Suprapubic skin (tissue), 4 donors: Measurements from ENCODE around the gene KIF25. TPM values are rescaled to one million over a fixed set of nuclear protein-coding genes. Genes with fewer than 3 reads are reported as not detected.

ENCODE experiments used
- DNase-seq, 2 donors: peaks; one replicate each; pipeline ENCODE4 v3.0.0-alpha.2; 2019; ENCODE audit warnings: low spot score in 2 of 2
- H3K27ac ChIP-seq: fragments of 200-600 bp; sonication (generic); one replicate; pipeline ENCODE4 v1.5.1; 2019
- H3K27me3 ChIP-seq: fragments of 200-600 bp; sonication (generic); one replicate; pipeline ENCODE4 v1.5.1; 2019
- H3K36me3 ChIP-seq: fragments of 200-600 bp; sonication (generic); one replicate; pipeline ENCODE4 v1.5.1; 2019
- H3K4me1 ChIP-seq: fragments of 200-600 bp; sonication (generic); one replicate; pipeline ENCODE4 v1.5.1; 2019
- H3K4me3 ChIP-seq: fragments of 200-600 bp; sonication (generic); one replicate; pipeline ENCODE4 v1.5.1; 2019; ENCODE audit warnings: mild to moderate bottlenecking
- H3K9me3 ChIP-seq: fragments of 200-600 bp; sonication (generic); one replicate; pipeline ENCODE4 v1.5.1; 2019
- EP300 ChIP-seq: sonication (generic); formaldehyde crosslinking; IDR thresholded peaks from one replicate; pipeline ENCODE4 v1.6.1; 2017; ENCODE audit warnings: antibody characterized with exemption
- POLR2A ChIP-seq, 2 donors: fragments of 450-650 bp; IDR thresholded peaks; one replicate each; pipeline ENCODE4 v1.6.1; 2017; ENCODE audit warnings: antibody characterized with exemption in 2 of 2, mild to moderate bottlenecking in 2 of 2, moderate library complexity in 2 of 2
- POLR2AphosphoS5 ChIP-seq, 3 donors: sonication (generic); formaldehyde crosslinking; IDR thresholded peaks; one replicate each; pipeline ENCODE4 v1.6.1; 2017; ENCODE audit warnings: antibody characterized with exemption in 3 of 3
- WGBS: methylation state at CpG from one replicate; pipeline ENCODE4 v1.1.5; 2018; 5-methylcytosine and 5-hydroxymethylcytosine counted together
- total RNA-seq, 4 donors: library from RNA; depleted of rRNA; stranded (reverse); fragments of >200 nt; gene quantifications; one replicate each; pipeline ENCODE4 v1.1.0, GENCODE V29; 2016
- TF ChIP-seq, protein P1 (sequence below), 2 donors: fragments of 200-600 bp in 1 of 2; fragments of 450-650 bp in 1 of 2; sonication (generic) in 1 of 2; IDR thresholded peaks; one replicate each; pipeline ENCODE4 v1.5.1; 2016 to 2019; ENCODE audit warnings: antibody characterized with exemption in 2 of 2, mild to moderate bottlenecking in 1 of 2, moderate library complexity in 1 of 2

KIF25 gene
- total RNA-seq, 4 donors from 2014 or later: 0.76 TPM; not detected in 3

DNA sequence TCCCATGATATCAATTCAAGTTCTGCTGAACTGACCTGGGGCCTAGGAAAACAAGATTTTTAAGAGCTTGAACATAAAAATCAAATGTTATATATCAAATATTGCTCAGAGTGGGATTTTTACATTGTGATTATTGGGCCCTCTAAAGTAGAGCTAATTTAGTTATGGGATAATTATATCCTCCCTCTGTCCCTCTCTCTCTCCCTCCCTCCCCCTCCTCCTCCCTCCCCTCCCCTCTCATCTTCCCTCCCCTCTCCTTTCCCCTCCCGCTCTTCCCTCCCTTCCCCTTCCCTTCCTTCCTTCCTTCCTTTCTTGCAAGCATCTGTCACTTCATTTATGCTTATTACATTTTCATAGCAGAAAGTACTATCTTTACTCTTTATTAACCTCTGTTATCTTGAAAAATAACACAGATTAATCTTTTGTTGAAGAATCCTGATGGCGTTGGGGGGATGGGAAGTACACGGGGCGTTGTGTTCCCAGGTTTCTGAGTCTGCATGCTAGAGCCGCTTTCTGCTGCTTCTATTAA lies 32.8 kb downstream of the KIF25 start:
- DNase-seq: no peak
- H3K4me1 ChIP-seq: peaks cover 17% of the 10 kb centered on the region
- H3K4me3 ChIP-seq: no peak overlapping the region
- H3K9me3 ChIP-seq: no peaks in the 10 kb centered on the region
- H3K27me3 ChIP-seq: no peaks in the 10 kb centered on the region
- WGBS: 77% methylated on average over 5 of the region's 5 CpGs
- no peaks in the 10 kb centered on the region for H3K36me3 ChIP-seq
- H3K27ac ChIP-seq: no peak overlapping the region
- TF ChIP-seq EP300: no peak
- no peak for TF ChIP-seq POLR2AphosphoS5 (IDR thresholded peaks at IDR 0.05)
- no peak for TF ChIP-seq POLR2A (IDR thresholded peaks at IDR 0.05)
- TF ChIP-seq, protein P1, sequence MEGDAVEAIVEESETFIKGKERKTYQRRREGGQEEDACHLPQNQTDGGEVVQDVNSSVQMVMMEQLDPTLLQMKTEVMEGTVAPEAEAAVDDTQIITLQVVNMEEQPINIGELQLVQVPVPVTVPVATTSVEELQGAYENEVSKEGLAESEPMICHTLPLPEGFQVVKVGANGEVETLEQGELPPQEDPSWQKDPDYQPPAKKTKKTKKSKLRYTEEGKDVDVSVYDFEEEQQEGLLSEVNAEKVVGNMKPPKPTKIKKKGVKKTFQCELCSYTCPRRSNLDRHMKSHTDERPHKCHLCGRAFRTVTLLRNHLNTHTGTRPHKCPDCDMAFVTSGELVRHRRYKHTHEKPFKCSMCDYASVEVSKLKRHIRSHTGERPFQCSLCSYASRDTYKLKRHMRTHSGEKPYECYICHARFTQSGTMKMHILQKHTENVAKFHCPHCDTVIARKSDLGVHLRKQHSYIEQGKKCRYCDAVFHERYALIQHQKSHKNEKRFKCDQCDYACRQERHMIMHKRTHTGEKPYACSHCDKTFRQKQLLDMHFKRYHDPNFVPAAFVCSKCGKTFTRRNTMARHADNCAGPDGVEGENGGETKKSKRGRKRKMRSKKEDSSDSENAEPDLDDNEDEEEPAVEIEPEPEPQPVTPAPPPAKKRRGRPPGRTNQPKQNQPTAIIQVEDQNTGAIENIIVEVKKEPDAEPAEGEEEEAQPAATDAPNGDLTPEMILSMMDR (IDR thresholded peaks at IDR 0.05): no peak

DNA sequence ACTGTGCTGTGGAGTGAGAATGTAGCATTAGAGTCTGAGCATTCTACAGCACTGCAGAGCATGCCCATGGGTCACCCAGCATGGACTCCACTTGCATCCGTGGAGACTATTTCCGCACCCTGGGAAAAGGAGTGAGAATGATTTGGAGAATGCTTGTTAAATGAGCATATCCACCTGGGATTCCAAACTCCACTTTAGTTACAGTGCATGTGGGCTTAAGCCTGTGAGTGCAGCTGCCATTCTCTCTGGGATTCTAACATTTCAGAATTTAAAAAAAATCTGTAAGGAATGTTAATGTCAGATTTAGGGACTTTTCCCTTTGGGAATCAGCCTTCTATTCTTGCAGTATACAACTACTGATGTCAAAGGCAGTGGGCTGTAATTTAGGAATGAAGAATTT lies 33.4 kb downstream of the KIF25 start:
- DNase-seq: no peak
- Histone ChIP-seq H3K36me3 (no peaks in the 10 kb centered on the region), H3K4me1 (peaks cover 23% of the 10 kb centered on the region), H3K27me3 (no peaks in the 10 kb centered on the region), H3K9me3 (no peaks in the 10 kb centered on the region), H3K27ac (no peak overlapping the region), H3K4me3 (no peak overlapping the region)
- no peak for TF ChIP-seq POLR2A (IDR thresholded peaks at IDR 0.05)
- TF ChIP-seq, protein P1 (IDR thresholded peaks at IDR 0.05): no peak
- TF ChIP-seq EP300: no peak
- TF ChIP-seq POLR2AphosphoS5 (IDR thresholded peaks at IDR 0.05): no peak
- 48% methylated on average over 2 of the region's 2 CpGs for WGBS

DNA sequence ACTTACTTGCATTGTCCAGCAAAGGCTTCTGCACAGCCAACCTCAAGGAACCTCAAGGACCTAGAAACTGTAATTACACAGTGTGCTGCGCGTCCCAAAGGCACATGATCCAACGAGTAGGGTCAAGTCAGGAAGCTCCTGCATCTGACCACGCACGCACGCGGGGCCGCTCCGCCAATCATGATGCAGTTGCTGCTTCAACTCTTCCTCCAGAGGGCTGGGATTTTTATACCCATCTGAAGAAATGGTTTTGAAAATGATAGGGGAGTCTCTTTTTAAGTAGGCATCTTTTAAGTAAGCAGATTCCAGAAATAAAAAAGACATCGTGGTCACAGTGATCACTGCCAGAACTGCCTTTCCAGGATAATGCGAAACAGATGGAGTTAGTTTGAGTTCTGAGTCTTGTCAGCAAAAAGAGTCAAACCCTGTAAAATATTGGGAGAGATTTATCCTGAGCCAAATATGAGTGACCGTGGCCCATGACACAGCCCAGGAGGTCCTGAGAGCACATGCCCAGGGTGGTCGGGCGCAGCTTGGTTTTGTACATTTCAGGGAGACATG lies 34.0 kb downstream of the KIF25 start:
- Histone ChIP-seq H3K36me3 (no peaks in the 10 kb centered on the region), H3K9me3 (no peaks in the 10 kb centered on the region), H3K27me3 (no peaks in the 10 kb centered on the region), H3K27ac (peak overlapping the region; percentile 46), H3K4me3 (no peak overlapping the region), H3K4me1 (peaks cover 29% of the 10 kb centered on the region)
- 58% methylated on average over 14 of the region's 14 CpGs for WGBS
- TF ChIP-seq, protein P1 (IDR thresholded peaks at IDR 0.05): no peak
- TF ChIP-seq EP300: no peak
- no peak for TF ChIP-seq POLR2A (IDR thresholded peaks at IDR 0.05)
- no peak for TF ChIP-seq POLR2AphosphoS5 (IDR thresholded peaks at IDR 0.05)
- no peak for DNase-seq

DNA sequence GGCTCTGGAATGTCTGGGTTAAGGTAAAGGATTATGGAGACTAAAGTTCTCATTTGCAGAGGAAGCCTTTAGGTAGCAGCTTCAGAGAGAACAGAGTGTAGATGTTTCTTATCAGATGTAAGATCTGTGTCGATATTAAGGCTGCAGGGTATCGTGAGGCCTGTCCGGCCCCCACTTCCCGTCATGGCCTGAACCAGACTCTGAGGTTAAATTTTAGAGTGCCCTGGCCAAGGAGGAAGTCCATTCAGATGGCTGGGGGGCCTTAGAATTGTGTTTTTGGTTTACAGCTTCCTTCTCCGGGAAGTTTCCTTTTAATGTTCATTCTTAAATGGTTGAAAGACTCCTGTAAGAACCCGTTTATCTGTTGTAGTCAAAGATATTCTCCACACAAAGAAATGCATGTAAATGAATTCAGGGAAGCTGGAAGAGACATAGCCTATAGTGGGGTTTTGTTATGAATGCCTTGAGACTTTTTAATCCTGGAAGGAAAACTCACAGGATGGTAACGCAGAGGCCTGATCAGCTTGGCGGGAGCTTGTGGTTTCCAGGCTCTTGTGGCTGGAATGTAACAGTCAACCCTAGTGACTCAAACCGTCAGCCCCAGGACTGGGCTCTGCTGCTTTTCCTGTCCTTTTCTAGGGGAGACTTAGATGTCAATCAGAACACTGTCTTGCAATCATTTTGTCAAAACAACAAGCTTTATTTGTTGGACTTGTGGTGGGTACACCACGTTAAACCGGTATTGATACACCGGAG lies 34.7 kb downstream of the KIF25 start:
- peak overlapping the region; percentile 46 for H3K27ac ChIP-seq
- WGBS: 59% methylated on average over 12 of the region's 12 CpGs
- no peaks in the 10 kb centered on the region for H3K9me3 ChIP-seq
- H3K4me1 ChIP-seq: peaks cover 34% of the 10 kb centered on the region
- H3K36me3 ChIP-seq: no peaks in the 10 kb centered on the region
- H3K27me3 ChIP-seq: no peaks in the 10 kb centered on the region
- DNase-seq: no peak
- no peak overlapping the region for H3K4me3 ChIP-seq
- TF ChIP-seq EP300 (no peak), POLR2A (IDR thresholded peaks at IDR 0.05) (no peak), POLR2AphosphoS5 (IDR thresholded peaks at IDR 0.05) (no peak)
- TF ChIP-seq, protein P1 (IDR thresholded peaks at IDR 0.05): no peak

DNA sequence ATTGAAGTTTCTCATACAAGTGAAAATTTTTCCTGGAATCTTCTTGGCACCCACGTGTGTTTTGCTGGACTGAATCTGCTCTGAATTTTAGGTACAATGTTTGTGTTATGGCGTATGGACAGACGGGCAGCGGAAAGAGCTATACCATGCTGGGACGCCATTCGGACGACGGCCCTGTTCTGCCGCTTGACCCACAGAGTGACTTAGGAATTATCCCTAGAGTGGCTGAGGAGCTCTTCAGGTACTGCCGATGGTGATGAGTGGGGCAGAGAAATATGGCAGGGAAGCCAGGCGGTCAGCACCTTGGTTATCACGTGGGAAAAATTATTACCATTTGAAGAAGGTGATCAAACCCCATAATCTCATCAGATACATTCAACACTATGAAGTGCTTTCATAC lies 36.3 kb downstream of the KIF25 start:
- H3K4me3 ChIP-seq: no peak overlapping the region
- peaks cover 39% of the 10 kb centered on the region for H3K4me1 ChIP-seq
- no peaks in the 10 kb centered on the region for H3K9me3 ChIP-seq
- H3K36me3 ChIP-seq: no peaks in the 10 kb centered on the region
- no peak for DNase-seq
- 90% methylated on average over 12 of the region's 12 CpGs for WGBS
- H3K27ac ChIP-seq: no peak overlapping the region
- no peak for TF ChIP-seq POLR2AphosphoS5 (IDR thresholded peaks at IDR 0.05)
- TF ChIP-seq, protein P1 (IDR thresholded peaks at IDR 0.05): no peak
- TF ChIP-seq EP300: no peak
- no peak for TF ChIP-seq POLR2A (IDR thresholded peaks at IDR 0.05)
- no peaks in the 10 kb centered on the region for H3K27me3 ChIP-seq
